Naive B cell (primary cell): ENCODE measurements around the gene GGN. TPM values are rescaled to one million over a fixed set of nuclear protein-coding genes. Genes with fewer than 3 reads are reported as not detected.

ENCODE experiments used
- ATAC-seq, 2 donors: fragments of 150-1000 bp; cut with Tn5 transposase; 2 replicates each; pipeline ENCODE4 v1.10.0; 2021; ENCODE audit warnings: low read depth in 2 of 2, mild to moderate bottlenecking in 2 of 2, moderate library complexity in 2 of 2
- DNase-seq: peaks from one replicate; pipeline ENCODE4 v3.0.0; 2022
- H3K27ac Mint-ChIP-seq, 6 donors: one replicate each; pipeline ENCODE4 v1.8.0; 2020 to 2022; ENCODE audit warnings: mild to moderate bottlenecking in 6 of 6, mixed read lengths in 6 of 6, moderate library complexity in 5 of 6, inconsistent platforms in 2 of 6
- H3K27me3 Mint-ChIP-seq, 3 donors: one replicate each; pipeline ENCODE4 v1.8.0; 2021 to 2022; ENCODE audit warnings: mixed read lengths in 3 of 3, mild to moderate bottlenecking in 1 of 3
- H3K36me3 Mint-ChIP-seq, 2 donors: one replicate each; pipeline ENCODE4 v1.8.0; 2020 to 2022; ENCODE audit warnings: mixed read lengths in 2 of 2, inconsistent platforms in 1 of 2, mild to moderate bottlenecking in 1 of 2
- H3K4me1 Mint-ChIP-seq, 3 donors: one replicate each; pipeline ENCODE4 v1.8.0; 2020 to 2022; ENCODE audit warnings: mixed read lengths in 3 of 3, inconsistent platforms in 1 of 3, mild to moderate bottlenecking in 1 of 3, moderate library complexity in 1 of 3
- H3K4me3 Mint-ChIP-seq, 8 donors: one replicate each; pipeline ENCODE4 v1.8.0; 2020 to 2022; ENCODE audit warnings: mild to moderate bottlenecking in 8 of 8, mixed read lengths in 8 of 8, moderate library complexity in 8 of 8, inconsistent platforms in 2 of 8
- H3K9me3 Mint-ChIP-seq, 7 donors: one replicate each; pipeline ENCODE4 v1.8.0; 2020 to 2022; ENCODE audit warnings: mixed read lengths in 7 of 7, mild to moderate bottlenecking in 5 of 7, inconsistent platforms in 2 of 7, moderate library complexity in 1 of 7
- polyA plus RNA-seq, 6 donors: library from polyadenylated mRNA; unstranded; fragments of 300-500 nt; fragmentation: Illumina TruSeq; gene quantifications; one replicate each; pipeline ENCODE4 v1.2.3, GENCODE V29; 2021; ENCODE audit warnings: low read depth in 6 of 6

GGN gene
- polyA plus RNA-seq, 6 donors from 2014 or later: not detected

DNA sequence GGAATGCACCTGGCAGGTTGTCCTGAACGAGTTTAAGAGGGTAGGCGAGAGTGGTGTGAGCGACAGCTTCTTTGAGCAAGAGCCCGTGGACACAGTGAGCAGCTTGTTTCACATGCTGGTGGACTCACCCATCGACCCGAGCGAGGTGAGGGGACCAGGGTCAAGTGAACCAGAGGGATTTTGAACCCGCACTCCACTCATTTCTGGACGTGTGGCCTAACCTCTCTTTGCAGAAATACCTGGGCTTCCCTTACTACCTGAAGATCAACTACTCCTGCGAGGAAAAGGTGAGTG, 50.5 kb downstream of the GGN start:
- no peak for DNase-seq
- H3K4me1 Mint-ChIP-seq: peaks cover 17 to 28% (median 24%) of the 10 kb centered on the region in 3 donors
- no peaks in the 10 kb centered on the region for H3K27me3 Mint-ChIP-seq
- peak overlapping the region; percentile 92 to 100 (median 99) for H3K27ac Mint-ChIP-seq
- H3K36me3 Mint-ChIP-seq: no peaks in the 10 kb centered on the region
- ATAC-seq: no peak
- H3K9me3 Mint-ChIP-seq: no peaks in the 10 kb centered on the region
- peak overlapping the region; percentile 90 to 99 (median 98) for H3K4me3 Mint-ChIP-seq

DNA sequence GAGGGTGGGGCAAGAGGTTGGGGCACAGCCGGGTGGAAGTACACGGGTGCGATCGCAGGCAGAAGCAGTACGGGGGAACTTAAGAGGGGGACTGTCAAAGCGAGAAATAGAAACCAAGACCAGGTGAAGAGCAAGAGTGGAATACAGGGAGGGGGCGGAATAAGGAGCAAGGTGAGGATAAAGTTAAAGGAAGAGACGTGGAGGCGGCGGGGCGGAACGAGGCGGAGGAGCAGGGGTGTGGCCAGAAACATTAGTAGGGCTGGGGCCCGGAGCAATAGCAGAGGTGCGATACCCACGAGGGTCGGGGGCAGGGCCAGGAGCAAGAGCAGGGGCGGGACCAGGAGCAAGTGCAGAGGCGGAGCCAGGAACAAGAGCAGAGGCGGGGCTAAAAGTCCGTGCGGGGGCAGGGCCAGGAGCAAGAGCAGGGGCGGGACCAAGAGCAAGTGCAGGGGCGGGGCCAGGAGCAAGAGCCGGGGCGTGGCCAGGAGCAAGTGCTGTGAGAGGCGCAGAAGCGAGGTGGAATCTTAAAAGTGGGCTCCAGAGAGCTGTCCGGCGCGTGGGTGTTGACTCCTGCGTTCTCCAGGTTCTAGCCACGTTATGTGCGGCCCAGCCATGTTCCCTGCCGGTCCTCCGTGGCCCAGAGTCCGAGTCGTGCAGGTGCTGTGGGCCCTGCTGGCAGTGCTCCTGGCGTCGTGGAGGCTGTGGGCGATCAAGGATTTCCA, 51.0 kb downstream of the GGN start:
- ATAC-seq: peak; percentile 47 to 55
- peak; percentile 94 for DNase-seq
- H3K27me3 Mint-ChIP-seq: no peaks in the 10 kb centered on the region
- peak overlapping the region; percentile 90 to 99 (median 98) for H3K4me3 Mint-ChIP-seq
- no peaks in the 10 kb centered on the region for H3K9me3 Mint-ChIP-seq
- H3K27ac Mint-ChIP-seq: peak overlapping the region; percentile 92 to 100 (median 99)
- H3K4me1 Mint-ChIP-seq: peaks cover 17 to 28% (median 24%) of the 10 kb centered on the region in 3 donors
- no peaks in the 10 kb centered on the region for H3K36me3 Mint-ChIP-seq

- peak; percentile 92 for DNase-seq
- H3K27ac Mint-ChIP-seq: peak overlapping the region; percentile 92 to 100 (median 99)
- peak overlapping the region; percentile 90 to 99 (median 98) for H3K4me3 Mint-ChIP-seq
- H3K4me1 Mint-ChIP-seq: peaks cover 17 to 26% (median 21%) of the 10 kb centered on the region in 3 donors
- H3K9me3 Mint-ChIP-seq: no peaks in the 10 kb centered on the region
- peak; percentile 64 to 66 for ATAC-seq
- no peaks in the 10 kb centered on the region for H3K27me3 Mint-ChIP-seq
- no peaks in the 10 kb centered on the region for H3K36me3 Mint-ChIP-seq
These were observed 51.7 kb downstream of the GGN start for GRCh38 chr19:38335949-38336637.

Other genes with a start within 250 kb of the GGN start
- gene DPF1, start 163.8 kb downstream of the GGN start, polyA plus RNA-seq: under 1 TPM in 2 of 6 donors, not detected in 4; 0.20 to 0.41 TPM
- 10 to 100 TPM; 25.4 to 88.1 (median 58.8) TPM for gene PPP1R14A, start 131.7 kb downstream of the GGN start, polyA plus RNA-seq
- gene SPINT2, start 123.5 kb downstream of the GGN start, polyA plus RNA-seq: 100 to 1,000 TPM; 163 to 235 (median 190) TPM
- 1 to 10 TPM in 3 of 6 donors, not detected in 3; 1.1 to 3.9 (median 1.2) TPM for gene C19orf33, start 83.8 kb downstream of the GGN start, polyA plus RNA-seq
- gene YIF1B, start 72.1 kb downstream of the GGN start, polyA plus RNA-seq: 10 to 100 TPM; 19.7 to 33.4 (median 23.2) TPM
- 1 to 10 TPM in 2 of 6 donors, under 1 TPM in 4; 0.30 to 1.2 (median 0.70) TPM for gene KCNK6, start 68.2 kb downstream of the GGN start, polyA plus RNA-seq
- gene CATSPERG, start 52.2 kb downstream of the GGN start, polyA plus RNA-seq: 10 to 100 TPM in 1 of 6 donors, 1 to 10 TPM in 5; 1.2 to 11.1 (median 3.0) TPM
- 100 to 1,000 TPM; 150 to 193 (median 155) TPM for gene PSMD8, start 13.5 kb downstream of the GGN start, polyA plus RNA-seq
- not detected for gene SPRED3, start 663 bp upstream of the GGN start, polyA plus RNA-seq
- 10 to 100 TPM in 5 of 6 donors, 1 to 10 TPM in 1; 3.6 to 23.8 (median 14.2) TPM for gene FAM98C, start 15.1 kb upstream of the GGN start, polyA plus RNA-seq
- under 1 TPM in 3 of 6 donors, not detected in 3; 0.27 to 0.60 (median 0.30) TPM for gene RASGRP4, start 38.2 kb upstream of the GGN start, polyA plus RNA-seq
- under 1 TPM in 3 of 6 donors, not detected in 3; 0.01 to 0.04 (median 0.03) TPM for gene RYR1, start 45.7 kb upstream of the GGN start, polyA plus RNA-seq
- 100 to 1,000 TPM; 119 to 194 (median 138) TPM for gene MAP4K1, start 229.9 kb upstream of the GGN start, polyA plus RNA-seq
- gene EIF3K, start 231.2 kb upstream of the GGN start, polyA plus RNA-seq: 100 to 1,000 TPM; 307 to 347 (median 330) TPM